ENCODE measurements around the gene TGM5. TPM values are rescaled to one million over a fixed set of nuclear protein-coding genes. Genes with fewer than 3 reads are reported as not detected.

Gene TGM5
- total and polyA plus RNA-seq, 7 donors = 0.03 to 0.78 (median 0.06) TPM; not detected in 4

GRCh38 chr15:43194795-43195194 lies 71.9 kb downstream of the TGM5 start:
- intact Hi-C loops (cut with DNase I) = no loop called here
- ATAC-seq = peak; percentile 50 to 88 (median 80)

GRCh38 chr15:43193710-43194109 lies 73.0 kb downstream of the TGM5 start:
- Histone ChIP-seq H3K36me3 (ENCODE audit: insufficient read depth in 1 of 2, low read depth in 1 of 2) (peaks cover 16 to 69% of the 10 kb centered on the region in 2 donors), H3K27me3 (ENCODE audit: insufficient read depth in 3 of 3, low read length in 2 of 3) (no peaks in the 10 kb centered on the region), H3K9me3 (no peaks in the 10 kb centered on the region), H3K27ac (no peak overlapping the region), H3K4me3 (no peak overlapping the region), H3K4me1 (peaks cover 30% of the 10 kb centered on the region)
- WGBS, 3 donors = 89 to 99% (median 94%) methylated on average over 2 of the region's 2 CpGs
- intact Hi-C loops (cut with DNase I) = no loop called here
- ATAC-seq = no peak
- DNase-seq = no peak
- no peak for TF ChIP-seq CTCF (IDR thresholded peaks at IDR 0.05)

More at GRCh38 chr15:43194795-43195194, 71.9 kb downstream of the TGM5 start:
- no peak for TF ChIP-seq CTCF (IDR thresholded peaks at IDR 0.05)
- H3K36me3 ChIP-seq (ENCODE audit: insufficient read depth in 1 of 2, low read depth in 1 of 2) = peaks cover 16 to 60% of the 10 kb centered on the region in 2 donors
- 22 to 53% (median 30%) methylated on average over 2 of the region's 2 CpGs for WGBS, 3 donors
- H3K27me3 ChIP-seq (ENCODE audit: insufficient read depth in 3 of 3, low read length in 2 of 3) = no peaks in the 10 kb centered on the region
- no peaks in the 10 kb centered on the region for H3K9me3 ChIP-seq
- no peak for DNase-seq
- H3K4me3 ChIP-seq = peak overlapping the region; percentile 17
- H3K27ac ChIP-seq = peak overlapping the region; percentile 80
- H3K4me1 ChIP-seq = peaks cover 23% of the 10 kb centered on the region

- Histone ChIP-seq H3K27me3 (ENCODE audit: insufficient read depth in 3 of 3, low read length in 2 of 3) (no peaks in the 10 kb centered on the region), H3K4me1 (peaks cover 52% of the 10 kb centered on the region), H3K27ac (peak overlapping the region; percentile 73), H3K4me3 (no peak overlapping the region), H3K9me3 (no peaks in the 10 kb centered on the region), H3K36me3 (ENCODE audit: insufficient read depth in 1 of 2, low read depth in 1 of 2) (peaks cover 18 to 60% of the 10 kb centered on the region in 2 donors)
- WGBS, 3 donors = 46 to 70% (median 63%) methylated on average over 1 of the region's 1 CpG
- no peak for TF ChIP-seq CTCF (IDR thresholded peaks at IDR 0.05)
- intact Hi-C loops (cut with DNase I) = no loop called here
- ATAC-seq (peak in 3 of 4 donors; percentile 21 to 52 (median 51)), DNase-seq (peak; percentile 52 to 70)
Measured at GRCh38 chr15:43190178-43190577, 76.5 kb downstream of the TGM5 start.

- no peaks in the 10 kb centered on the region for H3K27me3 ChIP-seq (ENCODE audit: insufficient read depth in 3 of 3, low read length in 2 of 3)
- H3K4me1 ChIP-seq = peaks cover 43% of the 10 kb centered on the region
Measured at GRCh38 chr15:43189296-43189695, 77.4 kb downstream of the TGM5 start.

More at GRCh38 chr15:43189296-43189695, 77.4 kb downstream of the TGM5 start:
- Histone ChIP-seq H3K27ac (peak overlapping the region; percentile 73), H3K4me3 (no peak overlapping the region), H3K36me3 (ENCODE audit: insufficient read depth in 1 of 2, low read depth in 1 of 2) (peaks cover 18 to 52% of the 10 kb centered on the region in 2 donors), H3K9me3 (no peaks in the 10 kb centered on the region)
- TF ChIP-seq CTCF (IDR thresholded peaks at IDR 0.05) = no peak
- WGBS, 3 donors = 73 to 91% (median 77%) methylated on average over 2 of the region's 2 CpGs
- intact Hi-C loops (cut with DNase I) = loop anchor here in 1 of 2 donors (5.0 kb wide), 1 partner anchor 93 kb away; no protein-coding TSS in a partner anchor
- no peak for ATAC-seq
- DNase-seq = no peak
